Upper lobe of right lung (tissue), 1 donor: ENCODE data around the gene SLC30A2. TPM values are rescaled to one million over a fixed set of nuclear protein-coding genes. Genes with fewer than 3 reads are reported as not detected.
"Not testable (repeated sequence)": the region's sequence is repeated elsewhere in the genome, so short reads cannot be mapped to it uniquely, and the experiment has no call there.

Experiments used
- ATAC-seq: fragments of 200-7000 bp; cut with Tn5 transposase; one replicate; pipeline ENCODE4 v1.9.1; 2020; ENCODE audit warnings: mild to moderate bottlenecking, moderate library complexity
- DNase-seq: peaks from one replicate; pipeline ENCODE4 v3.0.0-alpha.2; 2020
- H3K27ac ChIP-seq: fragments of 200-600 bp; one replicate; pipeline ENCODE4 v1.8.0; 2022
- H3K27me3 ChIP-seq: fragments of 200-600 bp; one replicate; pipeline ENCODE4 v1.8.0; 2022; ENCODE audit warnings: mild to moderate bottlenecking
- H3K36me3 ChIP-seq: fragments of 200-600 bp; one replicate; pipeline ENCODE4 v1.8.0; 2022
- H3K4me1 ChIP-seq: fragments of 200-600 bp; one replicate; pipeline ENCODE4 v1.8.0; 2022
- H3K4me3 ChIP-seq: fragments of 200-600 bp; one replicate; pipeline ENCODE4 v1.8.0; 2022; ENCODE audit warnings: mild to moderate bottlenecking
- H3K9me3 ChIP-seq: fragments of 200-600 bp; one replicate; pipeline ENCODE4 v1.8.0; 2022
- intact Hi-C: fragments of 100-400 bp; cut with DNase I; formaldehyde crosslinking; loops from one replicate; pipeline ENCODE4 v1.11.0; 2022
- long read RNA-seq: library from polyadenylated mRNA; unstranded; transcript quantifications from one replicate; pipeline ENCODE4 v2.0.0, GENCODE V29; 2021
- total RNA-seq: library from RNA; stranded (reverse); fragmentation: NEBNext Ultra II Directional; extraction: Animal tissue kit (Norgen Biotek cat#: 25700); gene quantifications from one replicate; pipeline ENCODE4 v1.2.1, GENCODE V29; 2021
- TF ChIP-seq, protein P1 (sequence below): fragments of 200-600 bp; IDR thresholded peaks from one replicate; pipeline ENCODE4 v1.8.0; 2022; ENCODE audit warnings: antibody characterized with exemption
- donor health status: DM: no; HTN: yes; CAD: no; lungs with severe emphysema.

The SLC30A2 gene, protein sequence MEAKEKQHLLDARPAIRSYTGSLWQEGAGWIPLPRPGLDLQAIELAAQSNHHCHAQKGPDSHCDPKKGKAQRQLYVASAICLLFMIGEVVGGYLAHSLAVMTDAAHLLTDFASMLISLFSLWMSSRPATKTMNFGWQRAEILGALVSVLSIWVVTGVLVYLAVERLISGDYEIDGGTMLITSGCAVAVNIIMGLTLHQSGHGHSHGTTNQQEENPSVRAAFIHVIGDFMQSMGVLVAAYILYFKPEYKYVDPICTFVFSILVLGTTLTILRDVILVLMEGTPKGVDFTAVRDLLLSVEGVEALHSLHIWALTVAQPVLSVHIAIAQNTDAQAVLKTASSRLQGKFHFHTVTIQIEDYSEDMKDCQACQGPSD
- total RNA-seq, result not detected
- long read RNA-seq, result 0 reads

DNA sequence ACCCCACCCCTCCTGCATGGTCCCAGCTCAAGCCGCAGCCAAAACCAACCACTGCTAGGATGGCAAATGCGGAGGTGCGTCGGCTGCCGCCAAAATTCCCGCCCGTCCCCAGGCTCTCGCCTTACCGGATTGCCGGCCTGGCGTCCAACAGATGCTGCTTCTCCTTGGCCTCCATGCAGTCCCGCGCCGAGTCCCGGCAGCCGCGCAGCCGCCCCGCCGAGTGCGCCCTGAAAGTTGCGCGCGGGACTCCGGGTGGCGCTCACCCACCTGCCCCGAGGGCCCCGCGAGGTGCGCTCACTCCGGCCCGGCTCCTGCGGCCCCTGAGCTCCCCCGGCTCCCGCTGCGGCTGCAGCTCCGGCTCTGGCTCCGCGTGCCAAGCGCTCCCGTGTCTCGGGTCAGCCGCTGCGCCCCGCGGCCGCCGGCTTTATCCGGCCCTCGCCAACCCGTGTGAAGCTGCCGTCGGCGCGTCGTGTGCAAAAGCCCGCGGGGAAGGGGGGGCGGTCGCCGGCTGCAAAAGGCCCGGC is at the start of gene SLC30A2:
Gene SLC30A2, minus strand, starts transcription at position 397 of the 524 bp plus-strand sequence. Its CDS starts 222 bp downstream, at position 175.
- intact Hi-C loops, result no loop called here
- TF ChIP-seq, protein P1, sequence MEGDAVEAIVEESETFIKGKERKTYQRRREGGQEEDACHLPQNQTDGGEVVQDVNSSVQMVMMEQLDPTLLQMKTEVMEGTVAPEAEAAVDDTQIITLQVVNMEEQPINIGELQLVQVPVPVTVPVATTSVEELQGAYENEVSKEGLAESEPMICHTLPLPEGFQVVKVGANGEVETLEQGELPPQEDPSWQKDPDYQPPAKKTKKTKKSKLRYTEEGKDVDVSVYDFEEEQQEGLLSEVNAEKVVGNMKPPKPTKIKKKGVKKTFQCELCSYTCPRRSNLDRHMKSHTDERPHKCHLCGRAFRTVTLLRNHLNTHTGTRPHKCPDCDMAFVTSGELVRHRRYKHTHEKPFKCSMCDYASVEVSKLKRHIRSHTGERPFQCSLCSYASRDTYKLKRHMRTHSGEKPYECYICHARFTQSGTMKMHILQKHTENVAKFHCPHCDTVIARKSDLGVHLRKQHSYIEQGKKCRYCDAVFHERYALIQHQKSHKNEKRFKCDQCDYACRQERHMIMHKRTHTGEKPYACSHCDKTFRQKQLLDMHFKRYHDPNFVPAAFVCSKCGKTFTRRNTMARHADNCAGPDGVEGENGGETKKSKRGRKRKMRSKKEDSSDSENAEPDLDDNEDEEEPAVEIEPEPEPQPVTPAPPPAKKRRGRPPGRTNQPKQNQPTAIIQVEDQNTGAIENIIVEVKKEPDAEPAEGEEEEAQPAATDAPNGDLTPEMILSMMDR, result no peak
- no peak within 1 kb of the TSS for H3K4me3 ChIP-seq
- H3K9me3 ChIP-seq, result no peaks in the 10 kb centered on the region
- DNase-seq (no peak), ATAC-seq (peak; percentile 20)
- H3K27ac ChIP-seq, result no peak within 1 kb of the TSS
- H3K27me3 ChIP-seq, result peaks cover 61% of the 10 kb centered on the region
- no peaks in the 10 kb centered on the region for H3K36me3 ChIP-seq
- peaks cover 6% of the 10 kb centered on the region for H3K4me1 ChIP-seq

DNA sequence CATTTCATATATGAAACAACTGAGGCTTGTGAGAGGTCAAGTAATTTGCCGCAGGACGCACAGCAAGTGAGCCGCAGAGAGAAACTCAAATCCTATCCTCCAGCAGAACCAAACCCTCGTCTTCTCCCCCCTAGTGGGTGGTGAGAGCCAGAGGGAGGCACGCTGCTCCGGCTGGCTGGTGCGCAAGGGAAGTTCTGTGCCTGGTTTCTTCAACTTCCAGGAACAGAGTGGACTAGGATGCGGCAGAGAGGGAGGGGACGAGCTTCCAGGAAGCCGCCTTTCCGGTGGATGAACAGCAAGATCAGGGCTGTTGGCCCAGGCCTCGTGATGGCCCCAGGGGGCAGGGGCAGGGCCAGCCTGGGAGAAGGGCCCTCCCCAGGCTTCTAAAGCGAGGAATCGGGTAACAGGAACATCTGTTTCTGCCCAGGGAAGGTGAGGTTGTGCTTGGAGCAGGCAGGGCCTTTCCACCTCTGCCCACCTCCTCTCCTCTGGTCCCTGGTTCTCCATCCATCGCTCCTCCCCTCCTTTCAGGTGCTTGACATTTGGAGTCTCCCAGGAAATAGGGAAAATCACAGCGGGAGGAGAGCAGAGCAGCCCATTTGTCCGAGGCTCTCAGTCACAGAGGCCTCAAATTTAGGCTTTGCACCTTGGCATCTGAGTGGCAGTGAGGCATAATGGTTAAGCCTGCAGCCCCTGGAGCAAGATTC is 48.9 kb upstream of the SLC30A2 start:
- Histone ChIP-seq H3K36me3 (no peaks in the 10 kb centered on the region), H3K27ac (no peak overlapping the region), H3K9me3 (no peaks in the 10 kb centered on the region), H3K27me3 (peaks cover 5% of the 10 kb centered on the region), H3K4me3 (no peak overlapping the region), H3K4me1 (peaks cover 6% of the 10 kb centered on the region)
- ATAC-seq (peak; percentile 73), DNase-seq (no peak)
- intact Hi-C loops, result no loop called here
- TF ChIP-seq, protein P1, result peak; percentile 16

DNA sequence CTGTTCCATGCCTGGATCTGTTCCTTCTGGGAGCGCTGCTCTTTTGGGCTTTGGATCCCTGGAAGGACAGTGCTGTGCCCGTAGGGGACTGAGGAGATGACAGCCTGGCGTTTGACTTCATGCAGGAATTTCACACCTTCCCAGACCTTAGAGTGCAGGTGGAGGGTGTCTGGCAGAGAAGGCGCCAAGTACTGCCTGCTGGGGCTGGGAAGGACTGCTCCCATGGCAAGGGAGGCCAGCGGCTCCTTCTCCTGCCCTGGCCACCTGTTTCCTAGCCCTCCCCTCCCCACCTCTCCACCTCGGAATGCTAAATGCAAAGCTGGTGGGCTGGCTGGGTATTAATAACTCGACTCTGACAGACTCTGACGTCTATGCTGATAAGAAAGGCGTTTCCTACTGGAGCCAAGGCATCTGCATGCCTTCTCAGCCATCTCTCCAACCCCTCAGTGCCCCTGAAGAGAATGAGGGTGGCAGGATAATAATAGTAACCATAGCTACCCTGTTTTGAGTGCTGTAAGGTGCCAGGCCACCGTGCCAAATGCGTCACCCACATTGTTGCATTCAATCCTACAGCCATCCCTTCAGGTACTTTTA is 48.3 kb upstream of the SLC30A2 start:
- TF ChIP-seq, protein P1, result no peak
- Histone ChIP-seq H3K9me3 (no peaks in the 10 kb centered on the region), H3K27ac (no peak overlapping the region), H3K4me3 (no peak overlapping the region), H3K36me3 (no peaks in the 10 kb centered on the region), H3K27me3 (peaks cover 5% of the 10 kb centered on the region), H3K4me1 (peaks cover 6% of the 10 kb centered on the region)
- ATAC-seq (peak; percentile 45), DNase-seq (no peak)
- intact Hi-C loops, result no loop called here

DNA sequence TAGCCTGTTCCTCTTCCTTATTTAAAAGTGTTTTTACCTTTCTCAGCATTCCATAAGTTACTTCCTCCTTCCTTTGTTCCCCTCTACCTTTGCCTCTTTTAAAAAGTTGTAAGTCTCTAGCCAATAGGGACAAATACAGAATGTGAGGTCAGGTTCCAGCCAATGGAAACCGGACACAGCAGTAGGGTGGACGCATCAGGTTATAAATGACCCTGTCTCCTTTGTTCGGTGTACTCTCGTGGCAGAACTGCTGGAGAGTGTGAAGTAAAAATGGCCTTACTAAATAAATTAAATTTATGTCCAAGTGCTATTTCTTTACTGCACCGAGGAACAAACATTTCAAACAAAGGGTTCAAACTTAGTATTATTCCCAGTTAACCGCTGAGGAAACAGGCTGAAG is 47.7 kb upstream of the SLC30A2 start:
- intact Hi-C loops, H3K4me3 ChIP-seq, ATAC-seq, H3K4me1 ChIP-seq, H3K36me3 ChIP-seq, H3K27ac ChIP-seq, H3K9me3 ChIP-seq, DNase-seq, H3K27me3 ChIP-seq: not testable (repeated sequence)

DNA sequence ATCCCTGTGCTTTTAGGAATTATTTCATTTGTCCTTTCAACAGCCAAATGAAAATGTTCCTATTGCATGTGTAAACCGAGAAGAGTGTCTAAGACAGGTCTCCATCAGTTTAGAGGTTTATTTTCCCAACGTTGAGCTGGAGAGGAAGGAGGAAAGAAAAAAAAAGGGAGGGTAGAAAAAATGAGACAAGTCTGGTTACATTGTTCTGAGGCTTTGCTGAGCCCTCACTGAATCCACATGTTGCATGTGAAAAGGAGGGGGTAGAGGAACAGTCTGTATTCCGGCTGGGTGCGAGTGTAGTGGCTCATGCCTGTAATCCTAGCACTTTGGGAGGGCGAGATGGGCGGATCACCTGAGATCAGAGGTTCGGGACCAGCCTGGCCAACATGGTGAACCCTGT is 46.5 kb upstream of the SLC30A2 start:
- TF ChIP-seq, protein P1, result no peak
- Histone ChIP-seq H3K27me3 (peaks cover 5% of the 10 kb centered on the region), H3K36me3 (no peaks in the 10 kb centered on the region), H3K4me3 (no peak overlapping the region), H3K9me3 (no peaks in the 10 kb centered on the region), H3K27ac (no peak overlapping the region), H3K4me1 (peaks cover 6% of the 10 kb centered on the region)
- ATAC-seq (no peak), DNase-seq (no peak)
- intact Hi-C loops, result no loop called here

DNA sequence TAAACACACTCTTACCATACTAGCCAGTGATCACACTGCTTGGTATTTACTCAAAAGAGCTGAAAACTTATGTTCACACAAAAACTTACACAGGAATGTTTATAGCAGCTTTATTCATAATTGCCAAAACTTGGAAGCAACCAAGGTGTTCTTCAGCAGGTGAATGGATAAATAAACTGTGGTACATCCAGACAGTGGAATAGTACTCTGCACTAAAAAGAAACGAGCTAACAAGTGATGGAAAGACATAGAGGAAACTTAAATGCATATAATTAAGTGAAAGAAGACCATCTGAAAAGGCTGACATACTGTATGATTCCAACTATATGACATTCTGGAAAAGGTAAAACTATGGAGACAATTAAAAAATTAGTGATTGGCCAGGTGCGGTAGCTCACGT is 45.0 kb upstream of the SLC30A2 start:
- intact Hi-C loops, result no loop called here
- no peak for ATAC-seq

More for the DNA sequence above, 45.0 kb upstream of the SLC30A2 start:
- H3K4me1 ChIP-seq, result peaks cover 6% of the 10 kb centered on the region
- no peak for DNase-seq
- H3K9me3 ChIP-seq, result no peaks in the 10 kb centered on the region
- H3K36me3 ChIP-seq, result no peaks in the 10 kb centered on the region
- H3K4me3 ChIP-seq, result no peak overlapping the region
- TF ChIP-seq, protein P1, result no peak
- H3K27me3 ChIP-seq, result peaks cover 5% of the 10 kb centered on the region
- H3K27ac ChIP-seq, result no peak overlapping the region
